HG03378 (cell line): ENCODE results near the gene MARK3.
"Not testable (repeated sequence)": the region's sequence is repeated elsewhere in the genome, so short reads cannot be mapped to it uniquely, and the experiment has no call there.

Source experiments
- ATAC-seq: cut with Tn5 transposase; IDR thresholded peaks from one replicate; pipeline ENCODE4 v1.9.1; 2021; ENCODE audit warnings: mild to moderate bottlenecking, moderate library complexity; ENCODE audit not compliant: unreplicated experiment

The MARK3 gene

DNA sequence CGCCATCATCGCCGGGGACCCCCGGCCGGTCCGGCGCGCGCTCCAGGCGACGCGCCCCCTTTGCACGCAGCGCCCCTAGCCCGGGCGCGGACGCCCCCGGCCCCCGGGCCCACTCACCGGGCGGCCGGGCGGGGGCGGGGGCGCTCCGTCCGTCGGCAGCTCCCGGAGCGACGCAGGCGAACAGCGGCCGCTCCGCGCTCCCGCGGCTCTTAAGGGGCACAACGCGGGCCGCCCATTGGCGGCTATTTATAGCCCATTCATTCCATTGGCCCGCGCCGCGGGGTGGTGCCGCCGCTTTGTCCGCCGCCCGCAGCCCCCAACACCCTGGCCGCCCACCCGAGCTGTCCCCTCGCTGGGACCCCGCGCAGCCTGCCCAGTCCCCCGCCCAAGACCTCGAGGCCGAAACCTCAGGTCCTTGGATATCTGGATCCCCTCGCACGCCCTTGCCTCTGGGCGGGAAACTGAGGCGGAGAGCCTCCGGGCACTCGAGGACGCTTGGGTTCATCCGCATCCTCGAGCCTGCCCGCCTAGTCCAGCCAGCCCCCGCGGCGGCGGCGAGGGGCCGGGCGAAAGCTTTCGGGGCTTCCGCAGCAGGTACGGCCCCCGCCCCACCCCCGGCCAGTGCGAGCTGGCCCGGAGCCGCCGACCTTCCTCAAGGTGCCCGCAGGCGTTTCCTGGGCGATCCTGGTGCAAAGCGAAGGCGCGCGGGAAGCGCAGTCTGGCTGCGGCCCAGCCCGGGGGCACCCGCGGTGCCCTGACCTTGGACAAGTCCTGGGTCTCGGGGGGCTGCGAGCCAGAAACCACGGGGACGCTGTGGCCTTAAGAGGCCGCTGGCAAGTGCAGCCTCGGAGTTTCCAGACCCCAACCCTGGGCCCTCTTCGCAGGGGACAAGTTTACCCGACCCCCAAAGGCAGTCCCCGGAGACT is 137.7 kb downstream of the MARK3 start, which contains the start of gene CKB:
TSS of gene CKB (minus strand) at position 182 of the 926 bp plus-strand sequence. CDS start 337 bp downstream, outside the sequence.
- ATAC-seq = no peak

DNA sequence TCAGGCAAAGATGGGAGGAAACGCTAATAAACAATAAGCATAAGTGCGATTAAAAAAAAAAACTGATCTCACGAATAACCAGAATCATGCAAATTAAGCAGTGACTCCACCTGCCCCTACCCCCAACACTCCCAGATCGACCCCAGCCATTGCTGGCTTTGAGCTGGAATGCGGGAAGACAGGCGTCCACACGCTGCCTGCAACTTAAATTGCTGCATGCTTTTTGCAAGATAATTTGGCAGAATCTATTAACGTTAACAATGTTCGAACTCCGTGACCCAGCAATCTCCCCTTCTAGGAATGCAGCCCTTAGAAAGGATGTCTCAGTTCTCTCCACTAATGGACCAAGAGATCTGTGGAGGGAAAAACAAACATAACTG is 138.3 kb downstream of the MARK3 start:
- ATAC-seq = no peak

DNA sequence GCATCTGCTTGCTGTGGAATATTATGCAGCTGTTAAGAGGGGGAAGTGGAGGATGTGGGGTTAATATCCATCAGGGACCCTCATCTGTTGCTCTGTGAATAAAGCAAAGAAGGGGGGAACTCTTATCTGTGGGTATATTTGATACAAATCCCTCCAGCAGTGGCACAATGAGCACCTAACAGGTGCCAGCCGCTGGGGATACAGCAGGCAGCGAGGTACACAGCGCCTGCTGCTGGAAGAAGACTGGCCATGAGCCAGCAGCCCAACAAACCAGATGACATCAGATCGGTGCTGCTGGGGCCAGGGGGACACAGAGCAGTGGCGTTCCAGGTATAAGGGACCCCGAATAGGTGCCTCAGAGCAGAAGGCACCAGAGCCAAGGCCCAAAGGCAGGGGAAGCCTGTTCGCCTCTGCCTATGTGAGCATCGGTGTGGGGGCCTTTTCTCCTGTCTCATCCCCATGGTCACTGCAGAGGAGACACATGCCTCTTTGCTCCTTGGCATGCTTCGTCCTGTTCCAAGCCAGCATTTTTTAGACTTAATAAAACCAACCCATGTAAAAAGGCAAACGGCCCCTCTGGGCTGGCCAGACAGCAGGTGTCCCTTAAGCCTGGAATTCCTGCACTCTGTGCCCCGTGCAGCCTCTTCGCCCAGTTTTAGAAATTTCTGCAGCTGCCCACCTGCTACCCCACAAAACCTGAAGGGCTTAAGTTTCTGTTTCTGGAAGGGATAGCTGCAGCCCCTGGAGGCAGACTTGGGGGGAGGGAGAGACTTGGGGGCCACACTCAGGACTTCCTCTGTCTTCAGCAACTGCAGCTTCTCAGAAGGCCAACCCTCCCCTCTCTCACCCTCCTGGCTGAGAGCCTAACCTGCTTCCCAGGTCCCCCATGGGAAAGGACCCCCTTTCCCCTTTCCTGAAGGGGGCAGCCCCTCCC is 139.1 kb downstream of the MARK3 start:
- ATAC-seq = no peak

DNA sequence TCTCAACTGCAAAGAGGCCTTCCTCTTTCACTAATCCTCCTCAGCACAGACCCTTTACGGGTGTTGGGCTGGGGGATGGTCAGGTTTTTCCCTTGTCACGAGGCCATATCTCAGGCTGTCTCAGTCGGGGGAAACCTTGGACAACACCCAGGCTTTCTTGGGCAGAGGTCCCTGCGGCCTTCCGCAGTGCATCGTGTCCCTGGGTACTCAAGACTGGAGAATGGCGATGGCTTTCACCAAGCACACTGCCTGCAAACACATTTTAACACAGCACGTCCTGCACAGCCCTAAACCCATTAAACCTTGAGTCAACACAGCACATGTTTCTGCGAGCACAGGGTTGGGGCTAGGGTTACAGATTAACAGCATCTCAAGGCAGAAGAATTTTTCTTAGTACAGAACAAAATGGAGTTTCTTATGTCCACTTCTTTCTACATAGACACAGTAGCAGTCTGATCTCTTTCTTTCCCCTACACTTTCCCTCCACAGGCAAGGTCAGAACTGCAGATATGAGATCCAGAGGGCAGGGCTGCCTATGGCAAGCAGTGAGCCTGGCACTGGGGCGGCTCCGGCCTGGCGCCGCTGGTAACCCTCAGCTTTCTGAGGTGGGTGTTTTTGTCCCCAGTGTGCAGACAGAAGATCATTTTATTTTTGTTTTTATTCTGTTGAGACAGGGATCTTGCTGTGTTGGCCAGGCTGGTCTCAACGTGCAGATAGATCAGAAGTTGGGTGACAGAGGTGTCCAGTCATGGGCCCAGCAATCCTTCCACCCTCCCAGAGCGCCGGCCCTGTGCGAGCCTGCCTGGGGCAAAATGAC is 140.4 kb downstream of the MARK3 start:
- ATAC-seq = not testable (repeated sequence)

DNA sequence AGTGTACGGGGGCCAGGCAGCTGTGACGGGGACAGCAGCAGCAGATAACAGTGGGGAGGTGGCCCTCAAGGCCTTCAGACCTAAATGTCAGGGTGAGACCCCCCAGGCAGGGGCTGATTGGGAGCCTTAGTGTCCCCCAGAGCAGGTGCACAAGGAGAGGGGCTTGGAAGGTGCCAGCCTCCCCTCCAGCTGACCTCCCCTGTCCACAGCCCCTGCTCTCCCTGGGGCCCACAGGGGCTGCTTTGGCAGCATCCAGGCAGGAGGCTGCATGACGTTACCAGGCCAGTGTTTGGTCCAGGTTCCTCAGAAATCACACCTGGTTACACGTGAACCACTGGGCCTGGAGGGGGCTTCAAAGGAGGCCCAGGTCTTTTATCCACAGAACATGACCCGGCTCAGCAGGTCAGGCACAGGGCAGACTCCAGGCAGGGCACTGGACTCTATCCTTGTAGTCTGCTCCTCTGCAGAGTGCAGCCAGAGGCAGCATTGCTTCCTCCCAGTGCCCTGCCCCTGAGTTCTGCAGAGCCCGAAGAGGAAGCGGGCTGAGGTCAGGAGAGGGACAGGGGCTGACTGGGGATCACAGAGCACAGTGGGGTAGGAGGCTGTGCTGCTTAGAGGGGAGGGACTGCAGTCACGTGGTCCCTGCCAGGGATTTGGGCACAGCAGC is 141.2 kb downstream of the MARK3 start:
- ATAC-seq = no peak

DNA sequence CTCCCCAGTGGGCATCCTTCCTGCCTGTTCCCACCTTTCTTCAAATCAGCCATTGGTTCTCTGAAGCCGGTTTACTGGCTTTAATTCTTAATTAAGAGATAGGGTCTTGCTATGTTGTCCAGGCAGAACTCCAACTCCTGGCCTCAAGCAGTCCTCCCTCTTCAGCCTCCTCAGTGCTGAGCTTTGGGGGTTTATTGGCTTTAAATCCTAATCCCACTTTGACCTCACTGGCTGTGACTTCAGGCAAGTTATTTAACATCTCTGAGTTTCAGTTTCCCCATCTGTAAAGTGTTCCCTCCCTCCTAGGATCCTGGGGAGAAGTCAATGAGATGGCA is 141.7 kb downstream of the MARK3 start:
- no peak for ATAC-seq

DNA sequence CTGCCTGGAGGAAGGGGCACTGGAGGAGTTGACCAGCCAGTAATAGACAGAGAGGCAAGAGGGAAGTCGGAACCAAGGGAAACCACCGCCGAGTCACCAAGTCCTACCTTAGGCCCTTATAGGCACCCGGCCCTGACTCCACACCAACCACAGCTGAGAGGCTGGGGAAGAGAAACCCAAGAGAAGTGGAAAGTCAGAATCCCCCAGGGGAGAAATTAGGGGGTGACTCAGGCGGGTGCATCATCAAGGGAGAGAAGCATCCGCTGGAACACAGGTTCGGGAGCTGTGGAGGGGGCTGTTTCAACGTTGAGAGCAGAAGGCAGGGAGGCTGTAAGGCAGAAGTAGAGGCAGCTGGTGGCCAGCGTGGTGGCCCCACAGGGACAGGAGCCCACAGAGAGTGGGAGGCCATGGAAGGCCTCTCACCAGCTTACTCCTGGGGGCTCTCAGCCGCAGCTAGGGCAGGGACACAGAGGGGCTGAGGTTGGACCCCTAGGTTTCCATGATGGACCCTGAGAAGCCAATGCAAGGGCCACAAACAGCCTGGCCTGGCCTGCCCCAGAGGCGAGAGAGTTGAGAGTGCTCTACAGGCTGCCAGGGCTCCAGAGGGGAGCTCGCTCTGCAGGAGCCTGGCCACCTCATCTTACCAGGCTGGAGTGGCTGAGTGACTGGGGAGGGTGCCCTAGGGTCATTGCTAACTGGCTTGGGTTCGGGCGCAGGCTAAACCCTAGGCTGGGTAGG is 142.4 kb downstream of the MARK3 start:
- peak; percentile 61 for ATAC-seq

DNA sequence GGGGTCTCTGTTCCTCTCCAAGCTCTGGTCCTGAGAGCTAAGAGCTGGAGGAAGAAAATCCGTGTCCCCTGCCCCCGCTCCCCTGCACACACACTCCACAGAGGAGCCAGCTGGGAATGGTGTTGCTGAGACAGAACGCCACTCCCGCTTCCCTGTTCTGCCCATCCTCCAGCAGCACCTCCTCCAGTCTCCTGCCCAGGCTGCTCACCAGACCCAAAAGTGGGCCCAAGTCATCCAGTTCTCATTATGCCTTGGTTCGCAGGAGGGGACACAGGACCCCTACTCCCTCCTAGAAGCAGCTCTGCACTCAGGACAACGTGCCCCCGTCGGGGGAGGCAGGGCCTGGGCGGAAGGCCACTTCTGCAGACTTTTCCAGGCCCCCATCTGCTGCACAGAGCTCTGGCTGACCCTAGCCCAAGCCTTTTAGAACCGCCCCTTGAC is 143.0 kb downstream of the MARK3 start:
- no peak for ATAC-seq

DNA sequence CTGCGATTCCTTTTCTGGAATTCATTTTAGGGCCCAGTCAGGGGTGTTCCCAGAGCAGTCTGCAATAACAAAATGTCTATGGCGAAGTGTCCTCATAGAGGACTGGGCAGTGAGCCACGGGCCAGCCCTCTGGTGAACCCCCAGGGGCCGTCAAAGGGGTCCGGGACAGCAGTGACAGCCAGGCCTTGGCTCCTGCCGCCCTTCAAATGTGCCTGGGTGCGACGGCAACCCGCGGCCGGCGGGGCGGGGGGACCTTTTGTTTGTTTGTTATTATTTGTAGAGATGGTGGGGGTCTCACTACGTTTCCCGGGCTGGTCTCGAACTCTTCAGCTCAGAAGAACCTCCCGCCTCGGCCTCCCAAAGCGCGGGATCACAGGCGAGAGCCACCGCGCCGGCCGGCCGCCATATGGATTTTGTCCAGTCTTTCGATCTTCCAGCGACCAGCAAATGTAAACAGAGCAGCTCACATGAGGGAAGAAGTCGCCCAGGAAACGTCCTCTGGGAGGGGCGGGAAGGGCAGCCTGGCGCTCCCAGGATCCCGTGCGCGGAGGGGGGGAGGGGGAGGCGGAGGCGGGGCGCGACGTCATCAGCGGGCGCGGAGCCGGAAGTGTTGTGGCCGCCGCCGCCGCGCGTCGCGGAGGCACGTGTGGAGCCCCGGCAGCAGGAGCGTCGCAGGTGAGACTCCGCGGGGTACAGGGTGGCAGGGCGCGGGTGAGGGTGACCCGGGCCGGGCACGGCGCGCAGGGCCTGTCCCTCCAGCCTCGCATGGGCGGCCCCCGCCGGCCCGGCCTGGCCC is 143.6 kb downstream of the MARK3 start, which contains the start of gene TRMT61A:
TSS of gene TRMT61A (plus strand) at position 610 of the 796 bp plus-strand sequence. CDS start 783 bp downstream, outside the sequence.
- no peak for ATAC-seq

DNA sequence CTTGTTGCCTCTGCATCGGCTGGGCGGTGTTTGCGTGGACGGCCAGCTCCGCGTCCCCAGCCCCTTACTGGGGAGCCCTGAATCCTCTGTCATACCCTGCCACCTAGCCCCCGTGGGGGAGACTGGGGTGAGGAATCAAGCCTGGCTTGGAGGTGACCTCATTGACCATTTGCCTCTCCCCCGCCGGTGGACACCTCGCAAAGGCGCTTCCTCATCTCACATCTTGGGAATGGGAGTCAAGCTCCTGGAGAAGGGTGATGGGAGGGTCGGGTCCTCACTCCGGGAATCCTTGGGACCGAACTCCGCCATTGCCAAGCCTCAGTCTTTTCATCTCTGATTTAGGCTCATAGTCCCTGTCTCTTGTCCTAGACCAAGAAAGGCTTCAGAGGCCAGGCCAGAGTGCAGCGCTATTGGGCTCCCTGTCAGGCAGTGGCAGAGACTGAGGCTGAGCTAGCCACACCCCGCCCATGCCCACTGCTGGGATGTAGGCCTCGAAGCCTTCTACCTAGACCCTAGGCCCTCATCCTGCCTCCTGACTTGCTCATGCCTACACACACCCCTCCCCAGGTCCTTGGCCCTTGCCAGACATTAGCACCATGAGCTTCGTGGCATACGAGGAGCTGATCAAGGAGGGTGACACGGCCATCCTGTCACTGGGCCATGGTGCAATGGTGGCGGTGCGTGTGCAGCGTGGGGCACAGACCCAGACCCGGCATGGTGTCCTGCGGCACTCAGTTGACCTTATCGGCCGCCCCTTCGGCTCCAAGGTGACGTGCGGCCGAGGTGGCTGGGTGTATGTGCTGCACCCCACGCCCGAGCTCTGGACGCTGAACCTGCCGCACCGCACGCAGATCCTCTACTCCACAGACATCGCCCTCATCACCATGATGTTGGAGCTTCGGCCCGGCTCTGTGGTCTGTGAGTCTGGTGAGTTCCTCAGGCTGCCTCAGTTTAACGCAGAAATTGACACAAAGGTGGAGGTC is 144.5 kb downstream of the MARK3 start:
- ATAC-seq = no peak

DNA sequence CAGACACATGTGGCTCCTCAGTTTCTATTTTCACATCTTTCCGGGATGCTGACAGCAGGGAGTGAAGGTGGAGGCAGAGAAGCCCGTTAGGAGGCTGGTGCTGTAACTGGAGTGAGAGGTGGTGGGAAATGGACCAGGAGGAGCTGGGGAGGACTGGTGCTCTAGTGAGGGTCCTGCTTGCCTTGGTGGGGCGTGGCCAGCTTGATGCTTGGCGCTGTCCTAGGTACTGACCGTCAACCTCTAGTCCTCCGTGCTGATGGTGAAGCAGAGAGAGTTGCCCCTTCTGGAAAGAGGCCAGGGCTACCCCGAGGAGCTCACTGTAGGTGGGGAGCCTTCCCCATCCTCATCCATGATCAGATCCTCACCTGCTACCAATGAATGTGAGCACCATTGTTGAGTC is 145.2 kb downstream of the MARK3 start:
- ATAC-seq = no peak

DNA sequence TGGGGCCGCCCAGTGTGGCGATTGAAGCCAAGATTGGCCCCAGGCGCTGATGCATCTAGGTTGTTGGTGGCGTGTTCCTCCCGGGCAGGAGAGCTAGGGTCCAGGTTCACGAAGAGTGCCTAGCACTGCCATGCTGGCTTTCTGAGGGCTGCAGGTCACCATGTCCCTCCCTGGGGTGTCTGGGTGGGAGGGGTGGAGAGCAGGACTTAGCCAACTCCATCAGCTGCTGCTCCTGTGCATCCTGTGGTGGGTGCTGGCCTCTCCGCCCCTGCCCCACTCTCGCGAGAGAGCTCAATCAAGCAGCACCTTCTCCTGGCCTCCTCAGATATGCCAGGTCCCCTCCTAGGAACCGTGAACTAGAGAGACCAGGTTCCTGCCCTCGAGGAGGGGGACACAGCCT is 145.6 kb downstream of the MARK3 start:
- ATAC-seq = no peak

DNA sequence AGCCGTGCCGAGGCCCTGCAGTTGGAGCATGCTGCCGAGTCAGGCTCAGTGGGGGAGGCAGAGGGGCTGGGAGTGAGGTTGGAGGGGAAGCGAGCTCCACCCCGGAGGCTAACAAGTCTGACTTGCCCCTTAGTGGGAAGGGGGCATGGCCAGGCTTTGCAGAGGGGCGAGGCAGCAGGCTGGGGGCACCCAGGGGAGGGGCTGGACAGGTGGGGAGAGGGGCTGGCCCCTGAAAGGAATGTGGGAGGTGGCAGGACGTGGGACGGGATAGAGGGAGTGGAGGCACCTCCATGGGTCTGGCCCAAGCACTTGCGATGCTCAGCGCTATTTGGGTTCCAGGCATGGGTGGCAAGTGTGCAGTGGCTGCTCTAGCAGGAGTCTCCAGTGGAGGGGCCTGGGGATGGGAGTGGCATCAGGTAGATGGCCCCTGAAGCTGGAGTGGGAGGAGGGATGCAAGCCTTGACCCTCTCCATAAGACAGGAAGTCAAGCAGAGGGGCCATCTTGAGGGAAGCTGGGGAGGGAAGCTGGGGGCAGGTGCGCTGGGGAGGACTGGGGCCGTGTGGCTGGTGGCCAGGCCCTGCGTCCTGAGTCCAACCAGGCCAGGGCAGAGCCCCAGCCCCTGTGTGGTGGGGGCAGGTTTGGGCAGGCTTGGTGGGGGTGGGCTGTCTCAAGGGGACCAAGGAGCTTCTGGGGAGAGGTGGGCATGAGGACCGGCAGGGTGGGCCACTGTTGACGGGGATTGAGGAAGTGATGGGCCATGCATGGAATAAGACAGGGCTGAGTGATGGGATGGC is 146.4 kb downstream of the MARK3 start:
- ATAC-seq = no peak

DNA sequence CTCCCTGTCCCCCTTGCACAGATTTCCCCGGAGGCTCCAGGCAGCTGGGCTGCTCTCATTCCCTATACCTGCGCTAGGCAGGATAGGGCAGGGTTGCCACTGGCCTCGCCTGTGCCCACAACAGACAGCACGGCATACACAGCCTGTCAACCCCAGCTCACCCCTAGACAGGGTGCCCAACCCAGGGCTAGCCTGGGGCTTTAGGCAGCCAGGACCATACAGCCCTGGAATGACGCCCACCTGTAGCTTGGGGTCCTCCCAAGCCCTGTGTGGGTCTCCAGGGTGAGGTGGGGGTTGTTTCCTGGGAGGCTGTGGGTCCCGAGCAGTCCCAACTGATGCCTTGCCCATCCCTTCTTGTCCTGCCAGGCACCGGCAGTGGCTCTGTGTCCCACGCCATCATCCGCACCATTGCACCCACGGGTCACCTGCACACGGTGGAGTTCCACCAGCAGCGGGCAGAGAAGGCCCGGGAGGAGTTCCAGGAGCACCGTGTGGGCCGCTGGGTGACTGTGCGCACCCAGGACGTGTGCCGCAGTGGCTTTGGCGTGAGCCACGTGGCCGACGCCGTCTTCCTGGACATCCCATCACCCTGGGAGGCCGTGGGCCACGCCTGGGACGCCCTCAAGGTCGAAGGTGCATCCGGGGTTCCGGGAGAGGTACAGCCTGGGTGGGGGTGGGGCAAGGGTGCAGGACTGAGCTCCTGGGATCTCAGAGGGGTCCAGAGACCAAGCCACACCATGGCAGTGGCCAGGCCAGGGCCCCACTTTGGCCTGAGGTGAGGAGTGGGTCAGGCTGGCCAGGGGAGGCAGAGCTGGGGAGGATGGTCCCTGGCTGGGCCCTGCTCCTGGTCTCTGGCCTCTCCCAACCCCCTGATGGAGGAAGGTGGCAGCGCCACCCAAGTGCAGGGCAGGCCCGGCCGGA is 147.3 kb downstream of the MARK3 start:
- no peak for ATAC-seq

DNA sequence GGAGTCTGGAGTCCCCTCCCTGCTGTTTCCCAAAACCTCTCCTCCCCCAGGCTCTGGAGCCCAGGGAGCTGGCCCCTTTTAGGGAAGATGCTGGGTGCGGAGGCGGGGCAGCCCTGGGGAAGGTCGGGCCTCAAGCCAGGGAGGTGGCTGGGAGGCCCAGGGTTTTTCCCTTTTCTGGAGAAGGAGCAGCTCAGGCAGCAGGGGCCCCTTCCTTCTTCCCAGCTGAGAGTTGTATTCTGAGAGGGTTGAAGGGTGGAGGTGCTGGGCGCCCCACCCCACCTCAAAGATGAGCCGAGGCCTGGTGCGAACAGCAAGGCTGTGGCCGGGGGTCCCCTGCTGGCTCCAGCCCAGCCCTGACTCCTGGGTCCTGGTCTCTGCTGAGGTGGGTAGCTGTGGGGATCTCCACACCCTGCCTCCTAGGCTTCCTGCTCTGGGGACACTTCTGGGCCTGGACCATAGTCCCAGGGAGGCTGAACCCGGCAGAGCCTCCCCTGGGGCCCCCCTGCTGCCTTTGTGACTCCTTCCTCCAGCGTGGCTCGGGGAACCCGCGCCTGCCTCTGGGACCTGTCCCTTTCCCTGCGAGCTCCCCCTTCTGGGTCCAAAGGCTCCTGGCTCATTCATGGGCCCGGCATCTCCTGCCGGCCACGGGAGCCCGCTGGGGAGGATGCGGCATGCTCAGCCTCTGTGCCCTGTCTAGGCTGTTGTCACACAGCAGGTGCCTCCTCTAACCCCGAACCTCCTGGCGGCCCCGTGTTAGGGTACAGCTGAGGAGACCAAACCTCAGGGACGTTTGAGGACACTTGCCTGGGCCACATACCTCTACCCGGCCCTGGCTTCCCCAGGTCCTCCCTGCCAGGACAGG is 148.2 kb downstream of the MARK3 start:
- ATAC-seq = no peak
